Measurements from ENCODE around the gene HOXD10.

HOXD10 gene

GRCh38 chr2:176123411-176124109 lies 7.0 kb downstream of the HOXD10 start:
- DNase-seq: no peak

GRCh38 chr2:176124110-176124946 lies 7.8 kb downstream of the HOXD10 start:
- DNase-seq: no peak

GRCh38 chr2:176124947-176125771 lies 8.6 kb downstream of the HOXD10 start:
- no peak for DNase-seq

GRCh38 chr2:176125772-176126054 lies 9.1 kb downstream of the HOXD10 start:
- no peak for DNase-seq

- peak; percentile 23 to 30 for DNase-seq
Measured at GRCh38 chr2:176126929-176127773, 10.6 kb downstream of the HOXD10 start.

- DNase-seq: no peak
Measured at GRCh38 chr2:176127774-176128072, 11.1 kb downstream of the HOXD10 start.

GRCh38 chr2:176128172-176128981 lies 11.8 kb downstream of the HOXD10 start:
- DNase-seq: no peak

GRCh38 chr2:176128982-176129796 lies 12.6 kb downstream of the HOXD10 start, which contains the start of gene HOXD8:
TSS of gene HOXD8 (plus strand) at chr2:176129705. CDS start at chr2:176130367, 662 bp downstream.
- no peak for DNase-seq

GRCh38 chr2:176129813-176130146 lies 13.2 kb downstream of the HOXD10 start:
- no peak for DNase-seq

- no peak for DNase-seq
Measured at GRCh38 chr2:176130147-176130956, 13.8 kb downstream of the HOXD10 start.

GRCh38 chr2:176130957-176131847 lies 14.6 kb downstream of the HOXD10 start:
- DNase-seq: no peak

- DNase-seq: no peak
Measured at GRCh38 chr2:176131848-176132158, 15.2 kb downstream of the HOXD10 start.

- no peak for DNase-seq
Measured at GRCh38 chr2:176132205-176133171, 15.9 kb downstream of the HOXD10 start.

GRCh38 chr2:176133389-176133788 lies 16.8 kb downstream of the HOXD10 start:
- no peak for DNase-seq

- no peak for DNase-seq
Measured at GRCh38 chr2:176134035-176134434, 17.5 kb downstream of the HOXD10 start.

- no peak for DNase-seq
Measured at GRCh38 chr2:176135035-176135440, 18.5 kb downstream of the HOXD10 start.

- no peak for DNase-seq
Measured at GRCh38 chr2:176136374-176137251, 20.0 kb downstream of the HOXD10 start.

Data from AML-193 (cell line).